HG03342 (cell line): Measurements from ENCODE around the gene ASXL1.
"Not testable (repeated sequence)": the region's sequence is repeated elsewhere in the genome, so short reads cannot be mapped to it uniquely, and the experiment has no call there.

Experiments used
- ATAC-seq: cut with Tn5 transposase; IDR thresholded peaks from one replicate; pipeline ENCODE4 v1.9.1; 2021; ENCODE audit warnings: mild to moderate bottlenecking, moderate library complexity; ENCODE audit not compliant: unreplicated experiment

The ASXL1 gene

DNA sequence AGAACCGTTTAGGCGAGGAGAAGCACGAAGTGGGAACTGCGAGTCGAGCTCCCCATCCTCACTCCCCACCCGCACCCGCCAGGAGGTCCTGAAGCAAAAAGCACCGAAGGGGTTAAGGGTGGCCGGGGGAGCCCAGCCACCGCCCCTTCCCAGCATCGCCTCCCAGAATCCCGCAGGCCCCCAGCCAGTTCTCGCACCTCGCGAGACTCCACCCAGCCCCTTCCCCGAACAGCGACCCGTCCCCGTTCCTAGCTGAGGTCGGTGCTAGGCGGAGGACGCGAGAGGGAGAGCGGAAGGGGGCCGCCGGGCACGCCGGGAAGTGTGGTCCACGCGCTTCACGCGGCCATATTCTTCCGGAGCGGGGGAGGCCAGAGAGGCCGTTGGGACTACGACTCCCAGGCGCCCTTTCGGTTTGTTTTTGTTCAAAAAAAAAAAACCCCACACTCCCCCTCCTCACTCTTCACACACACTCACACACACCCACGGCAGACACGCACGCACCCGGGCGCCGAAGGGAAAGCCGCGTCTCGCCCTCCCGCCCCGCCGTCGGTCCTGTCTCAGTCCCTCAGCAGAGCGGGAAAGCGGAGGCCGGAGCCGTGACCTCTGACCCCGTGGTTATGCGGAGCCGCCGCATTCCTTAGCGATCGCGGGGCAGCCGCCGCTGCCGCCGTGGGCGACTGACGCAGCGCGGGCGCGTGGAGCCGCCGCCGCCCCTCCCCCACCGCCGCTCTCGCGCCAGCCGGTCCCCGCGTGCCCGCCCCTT lies at the start of gene ASXL1:
ASXL1 (plus strand) TSS at position 463 of the 763 bp plus-strand sequence. CDS start 445 bp downstream, outside the sequence.
- ATAC-seq = peak; percentile 80

DNA sequence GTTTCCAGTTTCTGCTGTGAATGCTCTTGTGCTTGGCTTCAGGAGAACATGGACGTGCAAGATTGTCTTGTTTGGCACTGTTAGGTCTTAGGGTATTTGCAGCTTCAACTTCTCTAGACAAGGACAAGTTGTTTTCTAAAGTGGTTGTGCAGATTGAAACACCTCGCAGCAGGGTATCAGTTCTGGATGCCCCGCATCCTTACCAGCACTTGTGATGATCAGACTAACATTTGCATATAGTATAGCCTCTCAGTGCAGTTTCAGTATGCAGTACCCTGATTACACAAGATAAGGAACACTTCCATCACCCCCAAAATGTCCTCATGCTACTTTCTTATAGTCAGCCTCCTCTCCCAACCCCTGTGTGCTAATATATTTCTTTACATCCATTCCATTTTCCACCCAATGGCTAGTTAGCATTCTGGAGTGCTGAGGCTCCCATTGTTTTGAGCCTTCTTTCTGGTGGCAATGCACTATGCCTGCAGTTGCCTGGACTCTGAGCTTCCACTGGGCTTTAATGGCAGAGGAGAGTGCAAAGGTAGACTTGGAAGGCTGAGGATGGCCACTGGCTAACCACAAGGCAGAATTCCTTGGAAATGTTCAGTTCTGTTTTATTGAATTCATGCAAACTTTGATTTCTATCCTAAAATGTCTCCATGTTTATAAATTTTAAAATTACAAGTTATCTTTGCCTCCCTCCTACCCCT lies 45.3 kb upstream of the ASXL1 start:
- ATAC-seq = no peak

- no peak for ATAC-seq
Observed at GRCh38 chr20:32314768-32315167, 43.4 kb upstream of the ASXL1 start.

GRCh38 chr20:32315399-32315798 lies 42.7 kb upstream of the ASXL1 start:
- no peak for ATAC-seq

DNA sequence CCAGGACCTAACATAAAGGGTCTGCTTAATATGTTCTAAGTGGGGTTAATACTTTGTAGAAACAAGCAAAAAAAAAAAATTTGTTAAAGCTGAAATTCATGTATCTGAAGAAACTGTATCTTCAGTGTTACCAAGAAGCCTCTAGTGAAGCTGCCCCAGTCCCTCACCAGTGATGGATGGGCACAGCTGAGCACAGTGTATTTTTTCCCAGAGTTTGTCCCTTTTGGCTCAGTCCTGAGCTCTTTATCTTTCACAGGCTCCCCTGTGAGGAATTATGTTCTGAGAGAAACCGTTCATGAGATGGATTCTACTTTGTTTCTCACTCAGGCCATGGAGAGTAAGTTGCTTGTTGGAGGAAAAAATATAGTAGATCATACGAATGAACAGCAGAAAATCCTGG lies 42.2 kb upstream of the ASXL1 start:
- ATAC-seq = no peak

- no peak for ATAC-seq
Observed at GRCh38 chr20:32316667-32317066, 41.5 kb upstream of the ASXL1 start.

DNA sequence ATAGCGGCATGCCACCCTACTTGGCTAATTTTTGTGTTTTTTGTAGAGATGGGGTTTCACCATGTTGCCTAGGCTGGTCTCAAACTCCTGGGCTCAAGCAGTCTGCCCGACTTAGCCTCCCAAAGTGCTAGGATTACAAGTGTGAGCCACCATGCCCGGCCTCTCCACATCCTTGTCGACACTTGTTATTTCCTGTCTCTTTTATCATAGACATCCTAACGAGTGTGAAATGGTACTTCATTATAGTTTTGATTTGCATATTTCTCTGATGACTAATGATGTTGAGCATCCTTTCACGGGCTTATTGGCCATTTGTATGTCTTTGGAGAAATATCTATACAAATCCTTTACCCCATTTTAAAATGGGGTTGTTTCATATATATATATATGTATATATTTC lies 39.0 kb upstream of the ASXL1 start:
- no peak for ATAC-seq

DNA sequence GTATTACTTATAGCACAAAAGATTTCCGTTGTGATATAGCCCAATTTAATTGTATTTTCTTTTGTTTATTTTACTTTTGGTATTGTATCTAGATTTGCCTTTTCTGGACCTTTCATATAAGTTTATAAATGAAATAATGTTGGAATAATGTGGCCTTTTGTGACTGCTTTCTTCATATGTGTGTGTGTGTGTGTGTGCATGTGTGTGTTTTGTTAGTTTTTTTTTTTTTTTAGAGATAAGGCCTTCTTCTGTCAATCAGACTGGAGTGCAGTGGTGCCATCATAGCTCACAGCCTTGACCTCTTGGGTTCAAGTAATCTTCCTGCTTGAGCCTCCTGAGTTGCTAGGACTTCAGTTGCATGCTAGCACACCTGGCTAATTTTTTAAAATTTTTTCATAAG lies 37.8 kb upstream of the ASXL1 start:
- no peak for ATAC-seq

GRCh38 chr20:32321390-32321789 lies 36.7 kb upstream of the ASXL1 start:
- ATAC-seq = no peak

DNA sequence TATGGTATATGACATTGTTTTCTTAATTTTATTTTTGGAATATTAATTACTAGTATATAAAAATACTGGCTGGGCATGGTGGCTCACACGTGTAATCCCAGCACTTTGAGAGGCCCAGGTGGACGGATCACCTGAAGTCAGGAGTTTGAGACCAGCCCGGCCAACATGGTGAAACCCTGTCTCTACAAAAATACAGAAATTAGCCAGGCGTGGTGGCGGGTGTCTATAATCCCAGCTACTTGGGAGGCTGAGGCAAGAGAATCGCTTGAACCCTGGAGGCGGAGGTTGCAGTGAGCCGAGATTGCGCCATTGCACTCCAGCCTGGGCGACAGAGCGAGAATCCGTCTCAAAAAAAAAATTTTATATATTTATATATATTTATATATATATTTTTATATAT lies 35.9 kb upstream of the ASXL1 start:
- not testable (repeated sequence) for ATAC-seq

DNA sequence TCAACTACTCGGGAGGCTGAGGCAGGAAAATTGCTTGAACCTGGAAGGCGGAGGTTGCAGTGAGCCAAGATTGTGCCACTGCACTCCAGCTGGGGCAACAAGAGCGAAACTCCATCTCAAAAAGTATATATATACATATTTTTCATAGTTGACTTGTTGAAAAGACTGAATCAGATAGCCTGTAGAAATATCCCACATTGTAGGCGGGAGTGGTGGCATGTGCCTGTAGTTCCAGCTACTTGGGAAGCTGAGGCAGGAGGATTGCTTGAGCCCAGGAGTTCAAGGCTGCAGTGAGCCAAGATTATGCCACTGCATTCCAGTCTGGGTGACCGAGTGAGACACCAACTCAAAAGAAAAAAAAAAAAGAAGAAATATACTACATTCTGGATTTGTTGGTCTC lies 34.4 kb upstream of the ASXL1 start:
- not testable (repeated sequence) for ATAC-seq

- ATAC-seq = no peak
Observed at GRCh38 chr20:32325706-32326503, 32.2 kb upstream of the ASXL1 start.

GRCh38 chr20:32326504-32326845 lies 31.7 kb upstream of the ASXL1 start:
- no peak for ATAC-seq

DNA sequence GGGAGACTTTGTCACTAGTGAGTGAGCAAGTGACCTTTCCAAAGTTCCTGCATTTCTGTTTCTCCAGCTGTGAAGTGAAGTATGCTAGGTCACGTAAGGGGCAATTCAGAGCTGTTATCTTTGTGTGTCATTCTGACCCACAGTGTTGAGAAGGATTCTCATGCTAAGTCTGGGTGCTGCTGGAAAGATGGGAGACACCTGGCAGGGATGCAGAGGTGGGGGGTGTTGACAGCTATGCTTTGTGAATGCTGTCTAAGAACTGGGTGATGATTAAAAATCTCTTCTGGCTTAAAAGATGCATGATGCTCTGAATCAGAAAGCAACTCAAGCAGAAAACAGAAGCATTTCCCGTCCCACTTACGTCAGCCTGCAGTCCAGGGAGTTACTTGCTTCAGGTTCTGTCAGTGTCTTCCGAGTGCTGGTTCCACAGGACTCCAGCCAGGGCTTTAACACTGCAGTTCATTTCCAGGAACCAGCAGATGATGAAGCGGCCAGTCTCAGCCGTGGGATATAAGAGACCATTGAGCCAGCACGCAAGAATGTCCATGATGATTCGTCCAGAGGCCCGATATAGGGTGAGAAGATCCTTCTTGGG lies 30.9 kb upstream of the ASXL1 start:
- ATAC-seq = no peak

GRCh38 chr20:32329817-32330554 lies 28.1 kb upstream of the ASXL1 start:
- ATAC-seq = no peak

DNA sequence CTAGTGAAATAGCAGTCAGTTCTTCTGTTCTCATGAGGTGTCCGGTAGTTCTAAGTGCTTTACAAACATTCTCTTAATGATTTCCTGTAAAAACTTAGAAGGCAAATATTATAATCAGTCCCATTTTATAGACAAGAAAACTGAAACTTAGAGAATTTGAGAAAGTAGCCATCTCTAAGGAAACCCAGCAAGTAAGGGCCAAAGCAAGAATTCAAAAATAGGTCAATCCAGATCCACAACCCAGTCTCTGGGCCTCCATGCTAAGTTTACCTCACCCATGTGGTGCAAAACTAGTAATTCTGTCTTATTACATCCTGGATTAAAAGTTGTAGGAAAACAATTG lies 27.6 kb upstream of the ASXL1 start:
- no peak for ATAC-seq

- no peak for ATAC-seq
Observed at GRCh38 chr20:32332614-32333013, 25.5 kb upstream of the ASXL1 start.

DNA sequence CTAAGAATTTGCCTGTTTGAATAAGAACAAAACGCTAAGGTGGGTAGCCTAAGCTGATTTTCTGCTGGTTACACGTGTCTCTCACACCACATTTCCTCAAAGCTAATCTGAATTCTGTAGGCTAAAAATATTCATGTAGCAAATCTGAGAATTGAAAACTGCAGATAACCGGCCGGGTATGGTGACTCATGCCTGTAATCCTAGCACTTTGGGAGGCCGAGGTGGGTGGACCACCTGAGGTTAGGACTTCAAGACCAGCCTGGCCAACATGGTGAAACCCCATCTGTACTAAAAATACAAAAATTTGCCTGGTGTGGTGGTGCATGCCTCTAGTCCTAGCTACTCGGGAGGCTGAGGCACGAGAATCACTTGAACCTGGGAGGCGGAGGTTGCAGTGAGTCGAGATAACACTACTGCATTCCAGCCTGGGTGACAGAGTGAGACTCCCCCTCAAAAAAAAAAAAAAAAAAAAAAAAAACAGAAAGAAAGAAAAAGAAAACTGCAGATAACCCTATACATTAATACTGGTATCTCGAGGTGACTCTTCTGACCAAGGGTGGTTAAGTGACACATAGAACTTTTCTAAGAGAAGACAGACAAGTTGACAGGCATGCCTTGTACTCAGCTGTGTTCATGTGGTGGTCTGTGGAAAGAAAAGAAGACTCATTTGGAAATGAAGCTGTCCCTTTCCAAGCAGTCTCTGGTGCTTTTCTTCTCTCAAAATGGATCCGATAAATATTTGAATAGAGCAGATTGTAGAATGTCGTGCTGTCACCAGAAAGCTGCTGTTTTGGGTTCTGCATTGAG lies 24.7 kb upstream of the ASXL1 start:
- ATAC-seq = peak; percentile 55

- peak; percentile 18 for ATAC-seq
Observed at GRCh38 chr20:32333988-32334885, 23.9 kb upstream of the ASXL1 start.
